Vagina (tissue), 2 donors: ENCODE results near the gene IFT57. TPM values are rescaled to one million over a fixed set of nuclear protein-coding genes. Genes with fewer than 3 reads are reported as not detected.
A peak's percentile ranks its signal among the peaks of the same experiment; 100 is the strongest.

Experiments
- DNase-seq, 2 donors: peaks; one replicate each; pipeline ENCODE4 v3.0.0-alpha.2; 2017; ENCODE audit errors: extremely low spot score in 2 of 2
- H3K27ac ChIP-seq: fragments of 200-600 bp; sonication (generic); one replicate; pipeline ENCODE4 v1.5.1; 2019
- H3K27me3 ChIP-seq: fragments of 200-600 bp; sonication (generic); one replicate; pipeline ENCODE4 v1.5.1; 2019
- H3K36me3 ChIP-seq, 2 donors: fragments of 200-600 bp; sonication (generic); one replicate each; pipeline ENCODE4 v1.5.1; 2017 to 2019
- H3K4me1 ChIP-seq: fragments of 200-600 bp; sonication (generic); one replicate; pipeline ENCODE4 v1.5.1; 2019
- H3K4me3 ChIP-seq, 2 donors: fragments of 200-600 bp; sonication (generic); 1 replicate in 1 of 2; 2 replicates in 1 of 2; pipeline ENCODE4 v1.5.1; 2016 to 2019
- H3K9me3 ChIP-seq: fragments of 200-600 bp; sonication (generic); one replicate; pipeline ENCODE4 v1.5.1; 2019
- CTCF ChIP-seq, 3 experiments: fragments of 450-650 bp in 2 of 3; fragments of 200-600 bp in 1 of 3; sonication (generic) in 1 of 3; IDR thresholded peaks; one replicate each; pipeline ENCODE4 v1.5.1; 2017 to 2019; ENCODE audit warnings: antibody characterized with exemption in 3 of 3, mild to moderate bottlenecking in 2 of 3, moderate library complexity in 2 of 3
- POLR2A ChIP-seq, 2 donors: fragments of 450-650 bp; IDR thresholded peaks; one replicate each; pipeline ENCODE4 v1.6.1; 2017; ENCODE audit warnings: antibody characterized with exemption in 2 of 2, mild to moderate bottlenecking in 2 of 2, moderate library complexity in 2 of 2
- POLR2AphosphoS5 ChIP-seq, 2 donors: sonication (generic); formaldehyde crosslinking; IDR thresholded peaks; one replicate each; pipeline ENCODE4 v1.9.0; 2017; ENCODE audit warnings: antibody characterized with exemption in 2 of 2, mild to moderate bottlenecking in 2 of 2, low read depth in 1 of 2; ENCODE audit not compliant: insufficient read depth in 1 of 2
- intact Hi-C: fragments of 100-400 bp; cut with DNase I; formaldehyde crosslinking; loops from one replicate; pipeline ENCODE4 v1.15.1; 2023
- total RNA-seq: library from RNA; depleted of rRNA; stranded (reverse); fragments of >200 nt; gene quantifications from one replicate; pipeline ENCODE4 v1.2.3, GENCODE V29; 2016

Gene IFT57
- total RNA-seq, 1 donor from 2014 or later: 44.9 TPM

GRCh38 chr3:108222853-108223565 is 785 bp upstream of the IFT57 start:
- no peaks in the 10 kb centered on the region for H3K27me3 ChIP-seq
- H3K36me3 ChIP-seq: no peaks in the 10 kb centered on the region
- TF ChIP-seq CTCF (IDR thresholded peaks at IDR 0.05) (no peak), POLR2AphosphoS5 (IDR thresholded peaks at IDR 0.05; ENCODE audit: insufficient read depth in 1 of 2, low read depth in 1 of 2) (no peak), POLR2A (IDR thresholded peaks at IDR 0.05) (no peak)
- no peaks in the 10 kb centered on the region for H3K9me3 ChIP-seq
- intact Hi-C loops: loop anchor here (10.0 kb wide), 2 partner anchors 138 to 978 kb away; no protein-coding TSS in a partner anchor
- H3K4me1 ChIP-seq: peaks cover 51% of the 10 kb centered on the region
- peak overlapping the region; percentile 75 for H3K27ac ChIP-seq
- peak overlapping the region; percentile 71 to 94 for H3K4me3 ChIP-seq
- DNase-seq: no peak

- Histone ChIP-seq H3K27me3 (no peaks in the 10 kb centered on the region), H3K36me3 (no peaks in the 10 kb centered on the region), H3K4me1 (peaks cover 51% of the 10 kb centered on the region), H3K9me3 (no peaks in the 10 kb centered on the region), H3K27ac (peak overlapping the region; percentile 81), H3K4me3 (peak overlapping the region; percentile 71 to 94)
- TF ChIP-seq CTCF (IDR thresholded peaks at IDR 0.05) (no peak), POLR2A (IDR thresholded peaks at IDR 0.05) (no peak), POLR2AphosphoS5 (IDR thresholded peaks at IDR 0.05; ENCODE audit: insufficient read depth in 1 of 2, low read depth in 1 of 2) (no peak)
- intact Hi-C loops: loop anchor here (10.0 kb wide), 2 partner anchors 137 to 977 kb away; no protein-coding TSS in a partner anchor
- no peak for DNase-seq
These were observed 831 bp downstream of the IFT57 start for GRCh38 chr3:108221393-108221792.

- H3K36me3 ChIP-seq: no peaks in the 10 kb centered on the region
- intact Hi-C loops: no loop called here
- no peaks in the 10 kb centered on the region for H3K9me3 ChIP-seq
- no peak for TF ChIP-seq CTCF (IDR thresholded peaks at IDR 0.05)
- TF ChIP-seq POLR2AphosphoS5 (IDR thresholded peaks at IDR 0.05; ENCODE audit: insufficient read depth in 1 of 2, low read depth in 1 of 2): no peak
- TF ChIP-seq POLR2A (IDR thresholded peaks at IDR 0.05): no peak
- no peak for DNase-seq
- H3K27ac ChIP-seq: no peak overlapping the region
- H3K27me3 ChIP-seq: no peaks in the 10 kb centered on the region
- H3K4me3 ChIP-seq: no peak overlapping the region
- H3K4me1 ChIP-seq: peaks cover 48% of the 10 kb centered on the region
These were observed 2.9 kb downstream of the IFT57 start for GRCh38 chr3:108219336-108219735.

GRCh38 chr3:108218811-108219210 is 3.4 kb downstream of the IFT57 start:
- no peak for DNase-seq
- H3K27me3 ChIP-seq: no peaks in the 10 kb centered on the region
- H3K27ac ChIP-seq: no peak overlapping the region
- no peaks in the 10 kb centered on the region for H3K36me3 ChIP-seq
- no peaks in the 10 kb centered on the region for H3K9me3 ChIP-seq
- intact Hi-C loops: no loop called here
- H3K4me3 ChIP-seq: no peak overlapping the region
- no peak for TF ChIP-seq CTCF (IDR thresholded peaks at IDR 0.05)
- no peak for TF ChIP-seq POLR2AphosphoS5 (IDR thresholded peaks at IDR 0.05; ENCODE audit: insufficient read depth in 1 of 2, low read depth in 1 of 2)
- no peak for TF ChIP-seq POLR2A (IDR thresholded peaks at IDR 0.05)
- peaks cover 42% of the 10 kb centered on the region for H3K4me1 ChIP-seq

GRCh38 chr3:108215871-108216270 is 6.4 kb downstream of the IFT57 start:
- intact Hi-C loops: no loop called here
- no peak for DNase-seq
- H3K36me3 ChIP-seq: peaks cover 0 to 13% of the 10 kb centered on the region in 2 donors
- H3K4me1 ChIP-seq: peaks cover 20% of the 10 kb centered on the region
- H3K4me3 ChIP-seq: no peak overlapping the region
- no peak overlapping the region for H3K27ac ChIP-seq
- H3K9me3 ChIP-seq: no peaks in the 10 kb centered on the region
- TF ChIP-seq CTCF (IDR thresholded peaks at IDR 0.05) (no peak), POLR2AphosphoS5 (IDR thresholded peaks at IDR 0.05; ENCODE audit: insufficient read depth in 1 of 2, low read depth in 1 of 2) (no peak), POLR2A (IDR thresholded peaks at IDR 0.05) (no peak)
- no peaks in the 10 kb centered on the region for H3K27me3 ChIP-seq
